ENCODE results near the gene ERAP2. TPM values are rescaled to one million over a fixed set of nuclear protein-coding genes. Genes with fewer than 3 reads are reported as not detected.

The ERAP2 gene
- polyA plus RNA-seq, 1 experiment = 2.5 TPM

DNA sequence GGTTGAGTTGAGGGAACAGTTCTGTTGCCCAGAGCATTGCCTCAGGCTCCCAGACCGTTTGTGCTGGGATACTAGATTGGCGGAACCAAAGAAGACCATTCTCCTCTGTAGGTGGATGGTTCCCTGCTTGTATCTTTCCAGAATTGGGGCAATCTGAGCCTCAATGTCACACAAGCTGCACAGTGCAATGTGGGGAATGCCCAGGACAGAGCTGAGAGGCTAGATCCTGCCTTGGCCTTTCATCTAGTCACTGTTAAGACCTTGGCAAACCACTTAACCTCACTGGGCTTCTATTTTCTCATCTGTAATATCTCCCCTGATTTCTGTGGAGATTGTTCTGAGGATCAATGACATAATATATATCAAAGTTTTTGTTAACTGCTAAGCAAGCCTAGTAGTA, 16.9 kb upstream of the ERAP2 start:
- no peaks in the 10 kb centered on the region for H3K9me3 ChIP-seq (ENCODE audit: control insufficient read depth, insufficient read depth, low read length)
- H3K4me3 ChIP-seq (ENCODE audit: low read depth, low read length) = no peak overlapping the region
- TF ChIP-seq, protein P1, sequence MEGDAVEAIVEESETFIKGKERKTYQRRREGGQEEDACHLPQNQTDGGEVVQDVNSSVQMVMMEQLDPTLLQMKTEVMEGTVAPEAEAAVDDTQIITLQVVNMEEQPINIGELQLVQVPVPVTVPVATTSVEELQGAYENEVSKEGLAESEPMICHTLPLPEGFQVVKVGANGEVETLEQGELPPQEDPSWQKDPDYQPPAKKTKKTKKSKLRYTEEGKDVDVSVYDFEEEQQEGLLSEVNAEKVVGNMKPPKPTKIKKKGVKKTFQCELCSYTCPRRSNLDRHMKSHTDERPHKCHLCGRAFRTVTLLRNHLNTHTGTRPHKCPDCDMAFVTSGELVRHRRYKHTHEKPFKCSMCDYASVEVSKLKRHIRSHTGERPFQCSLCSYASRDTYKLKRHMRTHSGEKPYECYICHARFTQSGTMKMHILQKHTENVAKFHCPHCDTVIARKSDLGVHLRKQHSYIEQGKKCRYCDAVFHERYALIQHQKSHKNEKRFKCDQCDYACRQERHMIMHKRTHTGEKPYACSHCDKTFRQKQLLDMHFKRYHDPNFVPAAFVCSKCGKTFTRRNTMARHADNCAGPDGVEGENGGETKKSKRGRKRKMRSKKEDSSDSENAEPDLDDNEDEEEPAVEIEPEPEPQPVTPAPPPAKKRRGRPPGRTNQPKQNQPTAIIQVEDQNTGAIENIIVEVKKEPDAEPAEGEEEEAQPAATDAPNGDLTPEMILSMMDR (IDR thresholded peaks at IDR 0.05; ENCODE audit: low read depth, low read length) = no peak
- CTCF ChIA-PET = interaction anchor here (7.0 kb wide), 1 partner anchor 10 kb away, joined by 54 read pairs; no protein-coding TSS in a partner anchor
- H3K27ac ChIP-seq (ENCODE audit: low read depth, low read length) = no peak overlapping the region
- H3K27me3 ChIP-seq (ENCODE audit: control insufficient read depth, insufficient read depth, low read length) = no peaks in the 10 kb centered on the region
- POLR2A ChIA-PET = no interaction called here
- DNase-seq (ENCODE audit: low read depth, low spot score) = no peak

DNA sequence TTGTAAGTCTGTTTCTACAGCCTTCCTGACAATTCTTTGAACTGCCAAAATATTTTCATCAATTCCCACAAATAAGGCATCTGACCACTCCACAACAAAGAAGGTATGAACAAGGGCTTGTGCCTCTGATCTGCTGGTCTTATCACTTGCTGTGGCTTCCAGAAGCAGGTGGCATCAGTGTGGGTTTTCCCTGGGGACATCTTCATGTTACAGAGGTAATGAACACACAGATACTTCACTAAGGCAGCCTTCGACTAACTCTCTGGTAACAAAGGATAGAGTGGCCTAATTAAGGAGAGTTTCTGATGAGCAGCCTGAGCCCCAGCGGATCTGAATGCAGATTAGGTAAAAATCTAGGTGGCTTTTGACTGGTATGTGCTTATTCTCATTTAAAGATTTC, 15.2 kb upstream of the ERAP2 start:
- POLR2A ChIA-PET = no interaction called here
- TF ChIP-seq, protein P1 (IDR thresholded peaks at IDR 0.05; ENCODE audit: low read depth, low read length) = no peak
- CTCF ChIA-PET = interaction anchor here (7.0 kb wide), 1 partner anchor 8 kb away, joined by 54 read pairs; no protein-coding TSS in a partner anchor
- Histone ChIP-seq H3K27me3 (ENCODE audit: control insufficient read depth, insufficient read depth, low read length) (no peaks in the 10 kb centered on the region), H3K27ac (ENCODE audit: low read depth, low read length) (no peak overlapping the region), H3K4me3 (ENCODE audit: low read depth, low read length) (no peak overlapping the region), H3K9me3 (ENCODE audit: control insufficient read depth, insufficient read depth, low read length) (no peaks in the 10 kb centered on the region)
- DNase-seq (ENCODE audit: low read depth, low spot score) = no peak

DNA sequence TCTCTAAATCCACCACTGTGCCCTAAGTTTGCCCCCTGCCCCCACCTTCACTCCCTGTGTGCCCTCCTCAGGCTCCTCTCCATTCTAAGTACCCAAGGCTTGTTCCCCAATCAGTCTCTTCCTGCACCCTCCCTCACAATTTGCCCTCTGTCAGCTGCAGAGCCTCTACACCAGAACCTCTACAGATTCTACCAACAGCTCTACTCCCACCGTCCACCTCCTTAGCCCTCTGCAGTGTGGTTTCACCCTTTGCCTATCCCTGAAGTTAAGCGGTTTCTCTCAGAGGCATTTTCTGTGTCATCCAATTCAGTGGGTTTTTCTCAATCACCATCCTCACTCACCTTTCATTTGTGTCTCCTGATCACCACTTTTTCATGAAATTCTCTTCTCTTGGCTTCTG, 13.2 kb upstream of the ERAP2 start:
- POLR2A ChIA-PET = no interaction called here

DNA sequence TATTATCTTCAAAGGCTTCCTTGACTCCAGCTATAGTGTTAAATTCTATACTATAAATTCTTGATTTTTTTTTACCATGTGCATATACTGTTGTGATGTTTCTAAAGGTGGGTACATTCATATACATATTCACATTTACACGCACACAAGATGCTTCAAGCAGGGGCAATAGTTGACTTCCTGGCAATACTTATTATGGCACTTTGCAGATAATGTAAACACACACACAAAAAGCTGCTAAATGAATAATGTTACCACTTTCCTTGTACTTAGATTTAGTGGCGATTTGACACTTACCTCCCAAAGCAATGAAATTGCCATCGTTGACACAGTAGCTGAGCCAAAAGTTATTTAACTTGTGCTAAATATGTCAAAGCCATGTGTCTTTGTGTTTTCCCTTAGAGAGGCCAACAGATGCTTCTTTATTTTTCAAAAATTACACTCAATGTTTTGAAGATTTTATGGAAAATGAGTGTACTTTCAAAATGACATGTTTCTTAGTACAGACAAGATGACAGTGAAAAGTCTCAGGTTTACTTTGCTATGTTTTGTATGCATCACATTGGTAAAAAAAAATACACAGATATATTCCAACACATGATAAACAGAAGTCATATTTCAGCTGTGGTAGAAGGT, 12.2 kb upstream of the ERAP2 start:
- CTCF ChIA-PET = interaction anchor here (0.7 to 2.3 kb wide), 2 partner anchors 8 to 299 kb away, joined by 3 to 7 read pairs; no protein-coding TSS in a partner anchor
- TF ChIP-seq, protein P1 (IDR thresholded peaks at IDR 0.05; ENCODE audit: low read depth, low read length) = no peak

More for the DNA sequence above, 13.2 kb upstream of the ERAP2 start:
- CTCF ChIA-PET = interaction anchor here (0.7 kb wide), 1 partner anchor 9 kb away, joined by 3 read pairs; no protein-coding TSS in a partner anchor
- Histone ChIP-seq H3K27ac (ENCODE audit: low read depth, low read length) (no peak overlapping the region), H3K4me3 (ENCODE audit: low read depth, low read length) (no peak overlapping the region), H3K27me3 (ENCODE audit: control insufficient read depth, insufficient read depth, low read length) (no peaks in the 10 kb centered on the region), H3K9me3 (ENCODE audit: control insufficient read depth, insufficient read depth, low read length) (no peaks in the 10 kb centered on the region)
- TF ChIP-seq, protein P1 (IDR thresholded peaks at IDR 0.05; ENCODE audit: low read depth, low read length) = no peak
- DNase-seq (ENCODE audit: low read depth, low spot score) = no peak

DNA sequence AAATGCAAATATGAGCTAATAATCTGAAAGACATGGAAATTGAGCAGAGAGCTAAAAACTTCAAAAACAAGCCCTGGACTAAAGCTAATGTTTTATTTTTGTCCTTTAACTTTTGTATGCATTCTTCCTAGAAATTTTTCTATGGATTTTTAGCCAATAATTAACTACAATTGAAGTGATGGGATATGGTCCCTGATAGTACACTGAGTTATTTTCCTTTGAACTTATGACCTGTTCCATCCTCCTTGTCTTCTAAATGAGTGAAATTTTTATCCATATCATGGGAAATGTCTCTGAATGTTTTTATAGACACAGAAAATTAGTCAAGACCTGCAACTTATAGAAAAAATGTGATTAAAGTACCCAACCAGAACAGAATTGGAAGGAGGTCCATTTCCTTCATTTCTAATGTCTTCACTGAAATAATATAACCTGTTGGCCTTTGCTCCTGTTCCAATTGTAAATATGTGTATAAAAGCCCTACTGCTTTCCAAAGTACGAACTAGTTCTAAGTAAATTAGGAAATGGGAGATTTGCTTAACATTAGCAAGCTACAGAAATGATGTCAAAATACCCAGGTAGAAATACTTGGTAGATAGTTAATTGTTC, 11.3 kb upstream of the ERAP2 start:
- TF ChIP-seq, protein P1 (IDR thresholded peaks at IDR 0.05; ENCODE audit: low read depth, low read length) = no peak
- no peaks in the 10 kb centered on the region for H3K27me3 ChIP-seq (ENCODE audit: control insufficient read depth, insufficient read depth, low read length)
- ChIA-PET CTCF (interaction anchor here (0.6 to 2.3 kb wide), 3 partner anchors 113 to 517 kb away, joined by 3 to 7 read pairs (median 4); no protein-coding TSS in a partner anchor), POLR2A (no interaction called here)
- no peak overlapping the region for H3K4me3 ChIP-seq (ENCODE audit: low read depth, low read length)
- no peaks in the 10 kb centered on the region for H3K9me3 ChIP-seq (ENCODE audit: control insufficient read depth, insufficient read depth, low read length)
- no peak overlapping the region for H3K27ac ChIP-seq (ENCODE audit: low read depth, low read length)
- DNase-seq (ENCODE audit: low read depth, low spot score) = no peak

More for the DNA sequence above, 12.2 kb upstream of the ERAP2 start:
- Histone ChIP-seq H3K27ac (ENCODE audit: low read depth, low read length) (no peak overlapping the region), H3K4me3 (ENCODE audit: low read depth, low read length) (no peak overlapping the region), H3K27me3 (ENCODE audit: control insufficient read depth, insufficient read depth, low read length) (no peaks in the 10 kb centered on the region), H3K9me3 (ENCODE audit: control insufficient read depth, insufficient read depth, low read length) (no peaks in the 10 kb centered on the region)
- POLR2A ChIA-PET = no interaction called here
- no peak for DNase-seq (ENCODE audit: low read depth, low spot score)

Measured in AG04450 (cell line).